ENCODE results near the gene LAMA3.

- TF ChIP-seq CTCF (conservative IDR thresholded peaks at IDR 0.05; ENCODE audit: low read depth in 2 of 2) (no peak), STAT1 (IDR thresholded peaks at IDR 0.05; ENCODE audit: unreplicated experiment) (no peak), JUNB (IDR thresholded peaks at IDR 0.05; ENCODE audit: unreplicated experiment) (no peak), POLR2AphosphoS5 (IDR thresholded peaks at IDR 0.05; ENCODE audit: low read depth) (no peak), EZH2 (IDR thresholded peaks at IDR 0.05; ENCODE audit: low read depth, unreplicated experiment) (no peak)
Observed at GRCh38 chr18:23723121-23723520, 33.9 kb downstream of the LAMA3 start.
